NCI-H2107 (cell line): ENCODE measurements around the gene CTIF.

ENCODE experiments used
- DNase-seq: peaks from one replicate; lab custom pipeline; 2025; lab: John Stamatoyannopoulos, UW

The CTIF gene

DNA sequence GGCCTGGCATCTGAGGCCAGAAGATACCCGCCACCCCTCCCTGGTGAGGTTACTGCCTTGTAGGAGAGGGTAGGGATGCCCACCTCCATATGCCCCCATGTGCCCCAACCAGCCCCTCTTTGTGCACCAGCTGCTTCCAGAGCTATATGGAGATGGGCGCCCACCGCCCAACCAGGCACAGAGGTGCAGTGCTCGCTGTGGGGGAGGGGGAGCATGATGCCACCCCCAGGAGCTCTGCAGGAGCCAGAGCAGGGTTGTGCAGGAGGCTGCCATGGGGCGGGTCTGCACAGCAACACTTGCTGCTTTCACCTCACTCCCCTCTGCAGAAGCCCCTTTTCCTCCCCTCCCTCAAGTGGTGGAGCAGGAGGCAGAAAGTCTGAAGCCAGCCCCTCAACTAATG is 237.3 kb downstream of the CTIF start:
- DNase-seq: no peak

DNA sequence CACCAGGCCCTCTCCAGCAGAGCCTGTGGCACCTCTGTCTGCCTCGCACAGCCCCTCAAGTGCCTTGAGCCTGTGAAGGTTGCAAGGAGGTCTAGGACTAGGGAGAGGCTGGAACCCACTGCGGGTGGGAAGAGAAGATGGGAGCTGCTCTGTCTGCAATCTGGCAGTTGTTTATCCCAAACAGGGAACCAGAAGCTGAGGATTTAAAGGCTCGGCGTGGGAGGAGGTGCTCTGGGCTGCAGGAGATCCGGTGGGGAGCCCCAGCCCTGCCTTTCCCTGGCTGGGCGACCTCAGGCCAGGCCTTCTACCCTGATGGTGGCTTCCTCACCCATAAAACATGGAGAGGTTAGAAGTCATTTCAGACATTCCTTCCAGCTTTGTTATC is 237.8 kb downstream of the CTIF start:
- DNase-seq: no peak

DNA sequence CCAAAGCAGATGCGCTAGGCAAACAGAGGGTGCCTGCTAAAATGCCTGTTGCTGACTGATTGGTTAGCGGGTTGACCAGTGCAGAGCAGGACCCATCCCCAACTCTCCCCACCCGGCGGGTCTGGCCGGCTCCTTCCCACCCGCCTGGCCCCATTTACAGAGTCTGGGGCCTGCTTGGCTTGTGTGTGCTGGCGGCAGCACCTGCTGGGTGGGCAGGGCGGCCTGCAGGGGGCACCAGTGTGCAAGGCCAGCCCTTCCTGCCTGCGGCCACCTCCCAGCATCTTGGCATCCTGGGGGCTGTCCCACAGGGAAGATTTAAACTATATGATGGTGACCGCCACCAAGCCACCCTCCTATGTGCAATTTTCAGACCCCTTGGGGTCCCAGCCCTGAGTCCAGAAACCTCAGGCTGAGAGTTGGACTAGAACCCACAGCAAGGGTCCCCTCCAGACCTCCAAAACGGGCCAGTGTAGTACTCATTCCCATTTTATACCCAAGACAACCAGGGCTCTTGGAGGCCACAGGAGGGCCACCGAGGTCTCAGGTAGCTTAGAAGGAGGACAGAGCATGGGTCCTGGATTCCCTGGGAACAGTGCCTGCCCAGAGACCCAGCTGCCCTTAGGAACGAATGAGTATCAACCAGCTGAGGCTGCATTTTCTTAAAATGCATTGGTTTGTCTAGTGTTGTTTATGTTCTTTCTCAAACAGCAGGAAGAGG is 238.4 kb downstream of the CTIF start:
- no peak for DNase-seq

DNA sequence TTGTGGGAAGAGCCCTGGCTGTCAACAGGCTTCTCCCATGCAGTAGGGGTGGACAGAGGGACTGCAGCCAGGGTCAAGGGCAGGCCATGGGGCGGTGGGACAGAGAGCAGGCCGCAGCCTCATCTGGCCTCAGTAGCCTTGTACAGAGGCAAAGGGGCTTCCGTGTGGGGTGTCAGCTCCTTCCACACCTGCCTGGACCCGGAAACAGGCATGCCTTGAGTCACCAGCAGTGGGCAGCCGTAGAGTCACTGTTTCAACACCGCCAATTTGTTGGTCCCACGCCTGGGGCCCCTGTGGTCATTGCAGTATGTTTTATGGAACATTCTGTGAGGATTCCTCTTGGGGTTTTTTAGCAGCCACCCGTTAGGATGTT is 238.9 kb downstream of the CTIF start:
- no peak for DNase-seq

DNA sequence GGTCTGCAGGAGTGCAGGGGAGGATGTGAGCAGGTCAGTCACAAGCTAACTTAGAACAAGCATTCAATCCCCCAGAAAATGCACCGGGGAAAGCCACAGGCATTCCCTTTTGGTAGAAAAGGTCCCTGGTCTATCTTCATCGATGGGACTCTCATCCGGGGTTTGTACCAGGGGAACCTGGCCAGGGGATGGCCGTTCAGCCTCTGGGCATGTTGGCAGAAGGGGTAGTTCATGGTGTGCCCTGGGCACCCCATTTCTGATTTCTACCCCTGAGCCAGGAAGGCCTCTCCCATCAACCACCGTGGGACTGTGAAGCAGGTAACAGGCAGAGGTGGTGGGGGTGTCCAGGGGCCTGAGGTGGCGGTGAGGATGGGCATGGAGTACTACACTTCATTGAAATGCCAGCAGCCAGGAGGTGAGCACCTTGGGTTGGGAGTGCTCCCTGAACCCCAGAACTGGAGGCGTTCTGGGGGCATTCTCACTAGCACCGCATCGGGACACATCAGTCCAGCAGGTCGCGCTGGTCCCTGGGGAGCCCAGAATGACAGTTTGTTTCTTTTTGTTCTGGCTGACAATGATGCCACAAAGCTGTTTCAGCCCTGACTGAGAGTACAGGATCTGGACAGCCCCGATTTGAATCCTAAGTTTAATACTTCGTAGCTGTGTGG is 239.6 kb downstream of the CTIF start:
- no peak for DNase-seq

DNA sequence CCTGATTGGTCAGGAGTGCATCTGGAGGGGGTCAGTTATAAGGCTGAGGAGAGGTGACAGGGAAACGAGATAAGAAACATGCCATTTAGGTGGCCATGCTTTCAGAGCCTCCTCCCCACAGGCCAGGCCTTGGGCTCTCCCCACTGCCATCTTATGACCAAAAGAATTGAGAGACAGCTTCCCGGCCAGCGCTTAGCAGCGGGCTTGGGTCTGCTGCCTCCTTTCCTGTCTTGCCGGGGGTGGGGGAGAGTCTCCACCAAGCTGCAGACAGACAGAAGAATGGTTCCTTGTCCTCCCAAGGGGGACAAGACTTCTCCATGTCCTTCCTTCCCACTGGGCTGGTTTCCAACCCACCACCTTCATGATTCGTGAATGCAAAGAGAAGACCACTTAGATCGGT is 240.6 kb downstream of the CTIF start:
- DNase-seq: no peak

DNA sequence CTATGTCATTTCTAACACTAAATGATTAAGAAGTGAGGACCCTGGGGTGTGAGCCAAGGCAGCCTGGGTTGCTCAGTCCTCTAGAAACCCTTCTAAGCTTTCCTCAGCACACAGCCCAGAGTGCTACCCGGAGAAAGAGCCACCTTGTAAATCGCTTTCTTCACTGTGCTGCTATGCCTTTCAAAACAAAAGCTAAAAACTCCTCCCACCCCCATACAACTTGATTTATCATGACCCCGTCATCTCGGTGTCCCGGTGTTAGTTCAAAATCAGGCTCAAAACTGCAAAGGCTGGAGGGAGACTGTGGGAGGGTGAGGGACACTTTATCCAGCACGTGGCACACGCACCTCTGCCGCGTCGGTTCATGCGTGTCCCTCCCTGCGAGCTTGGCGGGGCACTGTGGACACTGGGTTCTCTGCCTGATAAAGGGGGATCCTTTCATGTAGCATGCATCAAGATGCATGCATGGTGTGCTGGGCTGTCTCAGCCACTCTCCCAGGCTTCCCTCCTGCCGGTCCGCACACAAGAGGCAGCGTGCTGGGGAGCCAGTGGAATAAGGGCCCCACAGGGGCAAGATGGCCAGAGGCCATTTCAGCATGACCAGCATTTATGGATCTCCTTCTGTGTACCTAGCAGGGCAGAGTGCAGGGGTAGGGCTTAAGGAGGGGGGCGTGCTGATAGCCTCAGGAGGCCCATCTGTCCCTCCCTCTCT is 241.5 kb downstream of the CTIF start:
- no peak for DNase-seq

DNA sequence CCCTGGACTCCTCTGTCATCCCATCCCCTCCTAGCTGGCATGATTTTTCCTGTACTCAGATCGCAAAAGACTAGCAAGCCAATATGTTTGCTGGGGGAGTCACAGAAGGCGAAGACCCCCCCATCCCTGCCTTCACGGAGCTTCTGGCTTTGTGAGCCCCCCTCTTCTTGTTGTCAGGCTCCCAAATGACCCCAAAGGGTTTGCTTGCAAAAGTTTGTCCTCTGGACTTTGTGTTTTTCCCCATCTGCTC is 242.0 kb downstream of the CTIF start:
- DNase-seq: no peak

DNA sequence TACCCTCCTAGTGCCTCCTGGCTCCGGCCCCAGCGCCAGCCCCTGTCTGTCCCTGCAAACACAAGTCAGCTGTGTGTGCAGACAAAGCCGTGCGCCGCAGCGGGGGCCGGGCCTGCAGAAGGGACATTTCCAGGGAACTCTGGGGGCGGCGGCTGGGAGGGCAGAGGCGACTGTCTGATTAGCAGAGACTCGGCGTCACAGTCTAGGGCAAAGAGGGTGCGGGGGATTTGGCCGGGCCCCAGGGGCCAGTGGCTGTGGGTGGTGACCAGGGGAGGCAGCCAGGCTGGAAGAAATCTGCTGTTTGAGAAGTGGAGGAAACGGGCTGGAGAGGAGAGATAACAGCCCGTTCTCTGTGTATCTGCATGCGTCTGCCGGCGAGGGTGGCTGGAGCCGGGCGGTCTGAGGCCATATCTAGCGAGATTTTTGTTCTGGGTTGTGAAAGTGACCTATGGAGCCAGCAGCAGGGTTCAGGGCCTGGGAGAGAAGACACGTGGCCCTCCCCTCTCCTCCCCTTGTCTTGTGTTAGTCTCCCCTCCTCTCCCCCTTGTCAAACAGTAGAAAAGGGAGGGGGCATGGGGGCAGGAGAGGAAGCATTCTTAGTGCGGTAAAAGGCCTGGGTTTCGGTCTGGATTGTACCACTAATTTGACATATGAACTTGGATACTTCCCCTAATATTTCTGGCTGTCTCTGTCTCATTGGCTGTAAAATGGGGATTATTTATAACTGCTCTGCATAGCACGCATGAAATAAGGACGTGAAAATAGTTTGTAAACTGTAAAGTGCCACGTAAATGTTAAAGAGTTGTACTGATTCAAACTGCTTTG is 242.5 kb downstream of the CTIF start:
- no peak for DNase-seq

DNA sequence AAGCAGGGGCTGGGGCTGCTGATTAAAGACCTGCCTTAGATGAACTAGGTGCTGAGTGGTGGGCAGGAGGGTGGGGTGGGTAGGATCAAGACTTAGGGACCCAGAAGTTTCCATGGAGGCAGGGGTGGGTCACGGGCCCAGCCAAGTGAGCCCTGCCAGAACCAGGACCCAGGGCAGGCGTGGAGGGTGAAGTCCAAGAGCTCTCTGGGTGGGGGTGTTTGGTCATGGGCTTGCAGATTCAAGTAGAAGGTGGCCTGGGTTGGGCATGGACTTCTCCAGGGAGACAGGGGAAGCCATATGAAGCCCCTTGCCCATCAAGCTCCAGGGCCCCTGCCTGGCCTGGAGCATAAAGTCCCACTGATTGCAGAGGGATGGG is 243.1 kb downstream of the CTIF start:
- no peak for DNase-seq

DNA sequence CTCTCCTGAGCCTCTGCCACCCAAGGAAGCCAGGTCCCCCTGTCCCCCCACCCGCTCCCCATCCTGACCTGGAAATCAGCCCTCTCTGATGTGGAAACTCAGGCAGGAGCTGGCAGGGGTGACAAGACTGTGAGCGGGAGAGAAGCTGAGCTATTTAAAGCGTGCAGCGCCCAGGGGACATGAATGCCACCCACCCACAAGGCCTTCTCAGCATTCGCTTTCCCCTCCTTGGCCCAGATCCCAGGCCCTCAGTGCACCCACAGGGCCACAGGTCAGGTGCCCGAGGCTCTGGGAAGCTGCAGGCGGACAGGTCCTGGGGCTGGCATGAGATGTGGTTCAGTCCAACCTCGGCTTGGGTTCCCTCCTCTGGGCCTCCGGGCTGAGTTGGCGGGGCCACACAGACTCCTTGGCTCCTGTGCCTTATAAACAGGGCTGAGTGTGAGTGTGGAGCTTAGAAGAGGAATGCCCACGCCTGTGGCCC is 243.6 kb downstream of the CTIF start:
- DNase-seq: no peak

DNA sequence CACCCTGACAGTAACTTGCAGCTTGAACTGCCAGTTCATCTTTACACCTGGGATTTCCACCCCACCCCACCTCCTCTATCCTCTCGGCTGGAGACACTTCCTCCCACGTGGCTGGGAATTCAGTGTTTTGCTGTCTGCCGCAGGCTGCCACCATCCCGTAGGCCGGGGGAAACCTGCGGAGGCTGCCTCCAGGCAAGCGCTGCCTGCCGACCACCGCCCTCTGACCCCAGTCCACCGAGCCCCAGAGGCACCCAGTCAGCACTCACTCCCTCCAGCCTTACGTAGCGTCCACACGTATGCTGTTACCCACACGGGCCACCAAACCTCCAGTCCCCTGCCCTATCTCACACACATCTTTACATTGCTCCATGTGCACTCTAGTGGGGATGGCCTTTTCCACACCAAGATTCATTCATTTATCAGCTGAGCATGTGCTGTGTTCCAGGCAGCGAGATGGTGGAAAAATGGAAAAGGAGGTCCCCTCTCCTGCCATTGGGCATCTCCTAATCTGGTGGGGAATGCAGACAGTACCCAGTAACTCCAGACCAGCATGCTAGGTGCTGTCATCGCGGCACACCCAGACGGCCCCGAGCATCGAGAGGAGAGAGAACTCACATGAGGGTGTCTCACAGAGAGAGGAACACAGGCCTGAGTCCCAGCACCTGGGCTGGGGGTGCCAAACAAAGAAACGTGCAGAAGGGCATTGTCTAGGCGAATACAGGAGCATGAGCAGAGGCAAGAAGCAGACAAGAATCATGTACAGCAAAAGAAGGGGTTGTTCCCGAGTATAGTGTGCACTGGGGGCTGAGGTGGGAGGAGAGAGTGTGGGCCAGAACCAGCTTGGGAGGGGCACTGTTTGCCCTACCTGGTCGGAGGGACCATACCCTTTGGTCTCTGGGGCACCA is 245.0 kb downstream of the CTIF start:
- DNase-seq: no peak

DNA sequence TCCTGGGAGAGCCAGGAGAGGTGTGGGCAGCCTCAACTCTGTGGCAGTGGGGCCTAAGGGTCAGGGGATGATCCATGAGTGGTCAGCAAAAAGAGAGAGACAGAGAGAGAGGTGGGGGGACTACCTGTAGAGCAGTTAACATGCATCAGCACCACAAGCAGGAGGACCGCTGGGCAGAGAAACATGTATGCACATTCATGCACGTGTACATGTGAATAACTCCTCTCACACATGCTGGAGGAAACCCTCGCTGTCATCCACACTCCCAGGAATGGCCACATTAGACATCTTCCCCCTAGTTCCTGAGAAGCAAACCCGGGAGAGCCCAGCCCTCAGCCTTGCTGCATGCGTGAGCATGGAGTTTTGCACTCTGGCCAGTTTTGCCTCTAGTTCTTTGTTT is 245.8 kb downstream of the CTIF start:
- DNase-seq: no peak

DNA sequence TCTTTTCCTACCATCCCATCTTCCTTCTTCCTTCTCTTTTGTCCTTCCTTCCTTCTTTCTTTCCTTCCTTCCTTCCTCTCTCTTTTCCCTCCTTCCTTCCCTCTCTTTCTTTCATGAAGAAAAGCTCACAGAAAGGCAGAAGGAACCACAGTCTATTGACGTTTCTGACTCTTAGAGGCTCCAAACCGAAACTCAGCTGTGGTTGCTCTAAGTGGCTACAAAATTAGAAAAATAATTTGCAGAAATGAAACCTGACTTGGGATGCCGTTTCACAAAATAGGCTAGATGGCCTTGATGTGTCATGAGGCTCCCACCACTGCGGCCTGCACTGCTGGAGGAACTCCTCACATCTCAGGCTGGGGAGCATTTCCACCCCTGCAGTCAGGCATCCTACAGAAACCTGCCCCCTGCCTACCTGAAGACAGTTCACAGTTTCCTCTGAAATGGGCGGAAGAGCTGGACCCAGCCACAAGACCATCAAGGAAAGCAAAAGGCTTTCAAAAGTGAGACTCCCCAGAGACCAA is 246.3 kb downstream of the CTIF start:
- no peak for DNase-seq

DNA sequence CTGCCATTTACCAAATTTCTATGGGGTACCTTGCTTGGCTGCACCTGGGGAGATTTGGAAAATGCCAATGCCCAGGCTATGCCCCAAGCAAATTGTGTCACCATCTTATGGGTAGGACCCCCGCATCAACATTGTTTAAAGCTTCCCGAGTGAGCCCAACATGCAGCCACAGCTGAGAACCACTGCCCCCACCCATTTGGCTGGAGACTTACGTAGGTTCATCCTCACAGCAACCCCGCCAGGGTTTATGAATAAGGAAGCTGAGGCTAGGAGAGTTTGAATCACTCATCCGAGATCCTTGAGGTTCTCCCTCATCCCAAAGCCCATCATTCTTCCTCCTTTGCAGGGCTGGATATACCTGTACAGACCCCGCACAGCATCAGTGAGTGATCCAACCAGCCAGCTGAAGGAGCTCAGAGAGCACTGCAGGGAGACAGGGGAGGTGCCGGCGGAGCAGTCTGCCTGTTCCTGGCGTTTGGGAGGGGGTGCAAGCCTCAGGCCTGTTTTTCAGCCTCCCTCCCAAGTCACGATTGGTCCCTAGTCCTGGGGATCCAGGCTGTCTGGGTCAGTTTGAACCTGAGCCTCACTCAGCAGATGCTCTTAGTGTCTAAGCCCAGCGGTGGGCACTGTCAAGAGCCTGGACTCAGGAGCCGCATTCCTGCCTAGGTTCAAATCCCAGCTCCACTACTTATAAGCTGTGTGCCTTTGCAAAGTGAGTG is 247.1 kb downstream of the CTIF start:
- DNase-seq: no peak

DNA sequence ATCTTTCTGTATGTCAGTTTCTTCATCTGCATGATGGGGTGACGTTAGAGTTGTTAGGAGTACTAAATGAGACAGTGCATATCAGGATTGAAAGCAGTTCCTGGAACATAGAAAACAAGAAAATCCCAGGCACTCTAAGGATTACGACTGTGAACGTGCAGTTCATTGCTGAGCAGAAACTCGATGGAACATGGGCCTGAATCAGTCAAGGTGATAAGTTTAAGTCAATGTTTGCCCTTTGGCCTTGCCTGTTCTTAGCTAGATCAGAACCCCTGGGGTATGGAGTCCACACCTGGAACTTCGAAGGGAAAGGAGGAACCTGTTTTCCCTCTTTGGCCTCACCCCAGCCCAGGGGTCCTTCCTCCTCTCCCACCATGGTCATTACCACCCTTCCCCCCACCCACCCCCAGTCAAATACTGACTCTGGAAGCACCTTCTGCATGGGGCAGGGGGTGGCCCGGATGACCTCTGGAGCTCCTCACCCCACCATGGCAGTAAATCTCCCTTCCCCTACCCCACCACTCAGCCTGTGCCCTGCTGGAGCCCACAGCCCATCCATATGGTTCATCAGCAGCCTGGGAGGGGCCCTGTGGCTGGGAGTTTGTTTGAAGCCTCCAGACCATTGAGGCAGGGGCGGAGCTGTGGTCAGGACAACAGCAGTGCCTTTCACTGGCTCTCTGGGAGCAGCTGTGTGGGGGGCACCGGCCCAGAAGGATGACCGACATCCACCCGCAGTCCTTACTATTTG is 247.8 kb downstream of the CTIF start:
- no peak for DNase-seq

DNA sequence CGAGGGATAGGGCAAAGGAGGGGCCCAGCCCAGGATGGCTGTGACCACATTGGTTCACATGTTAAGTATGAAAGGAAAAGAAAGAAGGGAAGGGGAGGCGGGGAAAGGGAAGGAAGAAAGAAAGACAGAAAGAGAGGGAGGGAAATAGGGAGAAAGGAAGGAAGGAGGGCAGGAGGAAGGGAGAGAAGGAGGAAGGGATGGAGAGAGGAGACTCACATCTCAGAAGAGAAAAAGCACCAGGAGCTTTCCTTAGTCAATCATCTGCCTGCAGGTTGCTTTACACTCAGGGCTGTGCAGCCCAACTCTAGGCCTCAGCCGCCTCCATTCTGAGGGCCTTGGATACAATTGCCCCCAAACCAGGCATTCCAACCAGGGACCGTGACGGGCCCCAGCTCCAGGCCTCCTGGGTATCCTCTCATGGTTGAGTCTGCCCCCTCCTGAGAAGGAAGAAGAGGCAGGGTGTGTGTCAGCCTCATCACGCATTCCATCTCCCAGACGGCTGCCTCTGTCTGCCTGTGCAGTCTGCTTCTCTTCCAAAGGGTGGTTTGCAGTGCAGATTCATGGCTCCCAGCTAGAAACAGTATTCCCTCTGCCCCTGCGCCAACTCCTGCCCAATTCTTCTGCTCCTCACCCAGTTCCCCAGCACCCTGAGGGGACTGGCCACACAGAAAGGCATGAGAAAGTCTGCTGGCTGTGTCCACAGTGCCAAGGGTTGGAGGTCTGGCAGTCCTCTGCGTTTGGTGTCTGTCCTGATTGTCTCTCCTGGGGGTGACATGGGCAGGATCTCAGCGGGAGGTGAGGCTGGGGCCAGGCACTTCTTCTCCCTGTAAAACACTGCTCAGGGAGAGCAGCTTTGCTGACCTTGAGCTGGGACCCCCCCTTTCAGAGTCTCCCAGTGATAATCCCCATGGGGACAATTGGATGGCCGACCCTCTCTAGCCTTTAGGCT is 248.6 kb downstream of the CTIF start:
- DNase-seq: no peak

DNA sequence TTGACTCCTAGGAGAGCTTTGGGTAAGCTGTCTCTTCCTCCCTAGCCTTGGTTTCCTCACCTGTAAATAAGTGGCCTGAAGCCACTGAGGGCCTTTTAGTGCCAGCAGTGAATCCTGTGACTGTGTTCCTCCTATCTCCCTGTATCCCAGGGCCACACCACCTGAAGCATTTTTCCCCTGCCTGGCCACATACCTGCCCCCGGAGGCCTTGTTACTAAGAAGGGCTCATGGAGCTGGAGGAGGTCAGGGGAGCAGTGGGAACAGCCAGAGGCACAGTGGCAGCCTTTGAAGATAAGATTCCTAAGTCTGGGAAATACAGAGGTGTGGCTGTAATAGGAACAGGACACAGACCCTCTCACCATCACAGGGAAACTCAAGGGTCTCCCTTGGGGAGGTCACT is 249.5 kb downstream of the CTIF start:
- no peak for DNase-seq

DNA sequence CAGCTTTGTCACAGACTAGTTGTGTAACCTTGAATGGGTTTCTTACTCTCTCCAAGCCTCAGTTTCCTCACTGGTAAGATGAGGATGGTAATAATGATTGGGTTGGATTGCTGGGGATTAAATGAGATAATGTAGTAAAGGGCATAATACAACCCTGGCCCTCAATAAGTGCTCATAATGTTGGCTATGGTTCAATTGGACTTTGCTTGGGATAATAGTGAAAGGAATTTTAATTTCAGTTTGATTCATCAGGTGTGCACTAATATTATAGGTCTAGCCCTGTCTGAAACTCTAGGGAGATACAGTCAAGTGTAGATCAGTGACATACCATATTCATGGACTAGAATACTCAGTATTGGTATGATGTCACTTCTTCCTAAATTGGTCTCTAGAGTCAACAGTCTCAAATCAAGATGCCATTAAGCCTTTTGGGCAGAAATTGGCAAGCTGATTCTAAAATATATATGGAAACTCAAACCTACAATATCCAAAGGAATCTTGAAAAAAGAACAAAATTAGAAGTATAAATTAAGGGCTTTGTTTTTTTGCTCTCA is 250.5 kb downstream of the CTIF start:
- no peak for DNase-seq
